Lung (tissue), 12 donors: ENCODE measurements around the gene NOPCHAP1. TPM values are rescaled to one million over a fixed set of nuclear protein-coding genes. Genes with fewer than 3 reads are reported as not detected.

ENCODE experiments used
- ATAC-seq: fragments of 200-7000 bp; cut with Tn5 transposase; one replicate; pipeline ENCODE4 v1.9.1; 2020; ENCODE audit warnings: moderate number of reproducible peaks; ENCODE audit not compliant: insufficient read depth, low FRiP score
- DNase-seq, 3 donors: peaks; one replicate each; pipeline ENCODE4 v3.0.0-alpha.2; 2013 to 2017
- H3K27ac ChIP-seq, 2 donors: one replicate each; pipeline ENCODE4 v1.5.1; 2013; ENCODE audit warnings: mild to moderate bottlenecking in 2 of 2, moderate library complexity in 2 of 2, control low read depth in 1 of 2, inconsistent platforms in 1 of 2, low read depth in 1 of 2, low read length in 1 of 2
- H3K27me3 ChIP-seq, 3 donors: one replicate each; pipeline ENCODE4 v1.5.1; 2013; ENCODE audit warnings: low read length in 2 of 3; ENCODE audit not compliant: control insufficient read depth in 3 of 3, insufficient read depth in 3 of 3
- H3K36me3 ChIP-seq, 4 donors: one replicate each; pipeline ENCODE4 v1.5.1; 2013; ENCODE audit warnings: low read length in 4 of 4, mild to moderate bottlenecking in 1 of 4, moderate library complexity in 1 of 4; ENCODE audit not compliant: control insufficient read depth in 4 of 4, insufficient read depth in 4 of 4
- H3K4me1 ChIP-seq, 5 donors: one replicate each; pipeline ENCODE4 v1.5.1; 2013; ENCODE audit warnings: low read length in 5 of 5, mild to moderate bottlenecking in 2 of 5, moderate library complexity in 1 of 5; ENCODE audit not compliant: control insufficient read depth in 5 of 5, insufficient read depth in 5 of 5
- H3K4me3 ChIP-seq: one replicate; pipeline ENCODE4 v1.5.1; 2013; ENCODE audit warnings: mild to moderate bottlenecking, control low read depth, moderate library complexity
- H3K9ac ChIP-seq, 2 donors: one replicate each; pipeline ENCODE4 v1.5.1; 2013; ENCODE audit warnings: low read length in 2 of 2, control low read depth in 1 of 2; ENCODE audit not compliant: insufficient read depth in 1 of 2
- H3K9me3 ChIP-seq, 4 donors: one replicate each; pipeline ENCODE4 v1.5.1; 2013; ENCODE audit warnings: low read length in 3 of 4, mild to moderate bottlenecking in 1 of 4, moderate library complexity in 1 of 4; ENCODE audit not compliant: control insufficient read depth in 4 of 4, insufficient read depth in 3 of 4
- WGBS, 2 donors: extraction: QIAGEN DNeasy Blood & Tissue Kit; methylation state at CpG; one replicate each; pipeline ENCODE4 v1.1.7; 2013; 5-methylcytosine and 5-hydroxymethylcytosine counted together
- polyA plus RNA-seq, 2 donors: library from polyadenylated mRNA; stranded (reverse); fragments of 200-250 nt; gene quantifications; one replicate each; pipeline ENCODE4 v1.2.1, GENCODE V29; 2013
- total RNA-seq, 2 donors: library from RNA; depleted of rRNA in 1 of 2; stranded (reverse); fragments of >200 nt in 1 of 2; gene quantifications; one replicate each; pipeline ENCODE4 v1.2.1, GENCODE V29; 2014 to 2021
- TF ChIP-seq, protein P1 (sequence below): IDR thresholded peaks from 2 replicates; pipeline ENCODE4 v1.5.1; 2012; ENCODE audit warnings: mild to moderate bottlenecking; ENCODE audit errors: control extremely low read depth, extremely low read depth
- donor health status: control.
- donor health status: control.
- donor health status: Bipolar disorder and iron deficiency.
- donor health status: healthy.
- donor health status: DM: yes; HTN: yes; CAD: no.

Gene NOPCHAP1
- total and polyA plus RNA-seq, 4 donors: 7.8 to 12.2 (median 10.4) TPM

- WGBS, 2 donors: 81 to 89% methylated on average over 3 of the region's 3 CpGs
- Histone ChIP-seq H3K9ac (no peak overlapping the region), H3K9me3 (no peaks in the 10 kb centered on the region), H3K27me3 (no peaks in the 10 kb centered on the region), H3K36me3 (peaks cover 14 to 37% (median 23%) of the 10 kb centered on the region in 4 donors), H3K27ac (no peak overlapping the region), H3K4me3 (no peak overlapping the region), H3K4me1 (peaks cover 0 to 9% (median 5%) of the 10 kb centered on the region in 5 donors)
- ATAC-seq (no peak), DNase-seq (no peak)
- TF ChIP-seq, protein P1, sequence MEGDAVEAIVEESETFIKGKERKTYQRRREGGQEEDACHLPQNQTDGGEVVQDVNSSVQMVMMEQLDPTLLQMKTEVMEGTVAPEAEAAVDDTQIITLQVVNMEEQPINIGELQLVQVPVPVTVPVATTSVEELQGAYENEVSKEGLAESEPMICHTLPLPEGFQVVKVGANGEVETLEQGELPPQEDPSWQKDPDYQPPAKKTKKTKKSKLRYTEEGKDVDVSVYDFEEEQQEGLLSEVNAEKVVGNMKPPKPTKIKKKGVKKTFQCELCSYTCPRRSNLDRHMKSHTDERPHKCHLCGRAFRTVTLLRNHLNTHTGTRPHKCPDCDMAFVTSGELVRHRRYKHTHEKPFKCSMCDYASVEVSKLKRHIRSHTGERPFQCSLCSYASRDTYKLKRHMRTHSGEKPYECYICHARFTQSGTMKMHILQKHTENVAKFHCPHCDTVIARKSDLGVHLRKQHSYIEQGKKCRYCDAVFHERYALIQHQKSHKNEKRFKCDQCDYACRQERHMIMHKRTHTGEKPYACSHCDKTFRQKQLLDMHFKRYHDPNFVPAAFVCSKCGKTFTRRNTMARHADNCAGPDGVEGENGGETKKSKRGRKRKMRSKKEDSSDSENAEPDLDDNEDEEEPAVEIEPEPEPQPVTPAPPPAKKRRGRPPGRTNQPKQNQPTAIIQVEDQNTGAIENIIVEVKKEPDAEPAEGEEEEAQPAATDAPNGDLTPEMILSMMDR: no peak
Observed at GRCh38 chr12:104991565-104992128, 5.5 kb downstream of the NOPCHAP1 start.

- H3K27ac ChIP-seq: no peak overlapping the region
- WGBS, 2 donors: 52 to 72% methylated on average over 3 of the region's 3 CpGs
- no peaks in the 10 kb centered on the region for H3K27me3 ChIP-seq
- H3K9me3 ChIP-seq: peaks cover 0 to 3% (median 0%) of the 10 kb centered on the region in 4 donors
- H3K9ac ChIP-seq: no peak overlapping the region
- ATAC-seq (no peak), DNase-seq (no peak)
- TF ChIP-seq, protein P1: no peak
- peaks cover 0 to 9% (median 0%) of the 10 kb centered on the region in 5 donors for H3K4me1 ChIP-seq
- peaks cover 14 to 37% (median 26%) of the 10 kb centered on the region in 4 donors for H3K36me3 ChIP-seq
- no peak overlapping the region for H3K4me3 ChIP-seq
Observed at GRCh38 chr12:104994336-104994735, 8.2 kb downstream of the NOPCHAP1 start.

GRCh38 chr12:104997541-104997940 is 11.4 kb downstream of the NOPCHAP1 start:
- no peak for ATAC-seq
- H3K27ac ChIP-seq: no peak overlapping the region
- H3K4me1 ChIP-seq: peaks cover 0 to 9% (median 0%) of the 10 kb centered on the region in 5 donors
- TF ChIP-seq, protein P1: no peak
- H3K9me3 ChIP-seq: peaks cover 0 to 3% (median 0%) of the 10 kb centered on the region in 4 donors
- H3K9ac ChIP-seq: no peak overlapping the region
- no peaks in the 10 kb centered on the region for H3K27me3 ChIP-seq
- no peak overlapping the region for H3K4me3 ChIP-seq
- 65 to 82% methylated on average over 3 of the region's 3 CpGs for WGBS, 2 donors
- no peak for DNase-seq
- peaks cover 23 to 26% (median 25%) of the 10 kb centered on the region in 4 donors for H3K36me3 ChIP-seq
